DOHH2 (cell line): ENCODE measurements around the gene EPHB1.

Experiments used
- CTCF ChIP-seq: fragments of 200-600 bp; sonication (generic); IDR thresholded peaks from one replicate; pipeline ENCODE4 v1.5.1; 2014; ENCODE audit warnings: antibody characterized with exemption, mild to moderate bottlenecking, low read depth, low read length; ENCODE audit not compliant: poor library complexity, severe bottlenecking
- EZH2phosphoT487 ChIP-seq: fragments of 200-600 bp; sonication (generic); IDR thresholded peaks from 2 replicates; pipeline ENCODE4 v1.6.1; 2017; ENCODE audit warnings: borderline replicate concordance, mild to moderate bottlenecking, antibody characterized with exemption, low read length, moderate library complexity, mixed read lengths

DNA sequence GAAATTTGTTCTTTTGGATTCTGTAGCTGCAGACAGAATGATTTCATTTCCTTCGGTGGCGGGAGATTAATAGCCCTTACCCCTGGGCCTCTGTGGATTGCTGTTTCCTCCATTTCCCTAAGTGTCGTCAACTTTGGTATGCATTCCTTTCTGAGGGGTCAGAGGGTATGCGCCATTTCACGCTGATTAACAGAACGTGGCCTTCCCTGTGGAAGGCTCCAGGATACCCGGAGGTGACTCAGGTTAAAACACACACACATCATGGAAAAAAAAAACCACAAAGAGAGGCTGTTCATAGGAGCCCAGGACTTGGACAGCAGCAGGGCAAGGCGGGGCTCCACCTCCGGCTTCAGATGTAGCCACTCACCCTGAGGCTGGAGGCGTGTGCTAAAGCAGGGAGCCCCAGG is 51.9 kb downstream of the EPHB1 start:
- TF ChIP-seq CTCF (no peak), EZH2phosphoT487 (no peak)
